Stimulated activated CD8-positive, alpha-beta memory T cell treated with anti-CD3 and anti-CD28 coated beads, Interleukin-4, amount 100 ng/mL, for 48 hours (primary cell): ENCODE measurements around the gene GPR137B.

Experiments used
- DNase-seq: peaks from one replicate; pipeline ENCODE4 v3.0.0-alpha.2; 2020

The GPR137B gene

GRCh38 chr1:236206548-236206947 is 64.2 kb downstream of the GPR137B start:
- DNase-seq: no peak

GRCh38 chr1:236207121-236207520 is 64.8 kb downstream of the GPR137B start:
- no peak for DNase-seq

GRCh38 chr1:236207569-236207968 is 65.2 kb downstream of the GPR137B start:
- no peak for DNase-seq

- no peak for DNase-seq
These were observed 66.8 kb downstream of the GPR137B start for GRCh38 chr1:236209185-236209584.

- DNase-seq: no peak
These were observed 67.4 kb downstream of the GPR137B start for GRCh38 chr1:236209713-236210112.

- no peak for DNase-seq
These were observed 69.5 kb downstream of the GPR137B start for GRCh38 chr1:236211815-236212214.

- no peak for DNase-seq
These were observed 71.2 kb downstream of the GPR137B start for GRCh38 chr1:236213534-236213933.

- DNase-seq: no peak
These were observed 72.4 kb downstream of the GPR137B start for GRCh38 chr1:236214761-236215160.

GRCh38 chr1:236220473-236220872 is 78.1 kb downstream of the GPR137B start:
- no peak for DNase-seq

- DNase-seq: no peak
These were observed 80.3 kb downstream of the GPR137B start for GRCh38 chr1:236222632-236223031.

- DNase-seq: no peak
These were observed 86.1 kb downstream of the GPR137B start for GRCh38 chr1:236228411-236228810.

GRCh38 chr1:236235116-236235515 is 92.8 kb downstream of the GPR137B start:
- DNase-seq: no peak

GRCh38 chr1:236239092-236239585 is 96.8 kb downstream of the GPR137B start:
- DNase-seq: no peak

GRCh38 chr1:236240675-236241074 is 98.3 kb downstream of the GPR137B start:
- DNase-seq: no peak

- no peak for DNase-seq
These were observed 100.2 kb downstream of the GPR137B start for GRCh38 chr1:236242568-236242967.

- no peak for DNase-seq
These were observed 104.9 kb downstream of the GPR137B start for GRCh38 chr1:236247286-236247685.

GRCh38 chr1:236251587-236251986 is 109.2 kb downstream of the GPR137B start:
- DNase-seq: no peak

GRCh38 chr1:236253119-236253518 is 110.8 kb downstream of the GPR137B start:
- DNase-seq: no peak

GRCh38 chr1:236253918-236254637 is 111.7 kb downstream of the GPR137B start:
- no peak for DNase-seq

GRCh38 chr1:236257216-236257615 is 114.9 kb downstream of the GPR137B start:
- no peak for DNase-seq

GRCh38 chr1:236258114-236258622 is 115.8 kb downstream of the GPR137B start:
- DNase-seq: no peak
